Nephron progenitor cell (in vitro differentiated cells): ENCODE data around the gene EEF2KMT.

ENCODE experiments used
- DNase-seq: peaks from one replicate; pipeline ENCODE4 v3.0.0; 2021
- H3K27ac Mint-ChIP-seq: 2 replicates; pipeline ENCODE4 v1.8.0; 2021; ENCODE audit warnings: mild to moderate bottlenecking, moderate library complexity, mixed read lengths
- H3K27me3 Mint-ChIP-seq: 2 replicates; pipeline ENCODE4 v1.8.0; 2021; ENCODE audit warnings: mild to moderate bottlenecking, low read depth, mixed read lengths; ENCODE audit not compliant: poor library complexity
- H3K36me3 Mint-ChIP-seq: 2 replicates; pipeline ENCODE4 v1.8.0; 2021; ENCODE audit warnings: low read depth, mixed read lengths
- H3K4me1 Mint-ChIP-seq: 2 replicates; pipeline ENCODE4 v1.8.0; 2021; ENCODE audit warnings: mixed read lengths
- H3K4me3 Mint-ChIP-seq: 2 replicates; pipeline ENCODE4 v1.8.0; 2021; ENCODE audit warnings: mild to moderate bottlenecking, moderate library complexity, mixed read lengths
- H3K9me3 Mint-ChIP-seq: 2 replicates; pipeline ENCODE4 v1.8.0; 2021; ENCODE audit warnings: mild to moderate bottlenecking, moderate library complexity, mixed read lengths
- CTCF ChIP-seq: fragments of 200-600 bp; sonication (generic); IDR thresholded peaks from 2 replicates; pipeline ENCODE4 v1.5.0; 2021; ENCODE audit warnings: antibody characterized with exemption

EEF2KMT gene

GRCh38 chr16:5065326-5065725, 32.3 kb downstream of the EEF2KMT start:
- no peak for TF ChIP-seq CTCF
- Mint-ChIP-seq H3K36me3 (no peaks in the 10 kb centered on the region), H3K4me3 (no peak overlapping the region), H3K27me3 (peaks cover 9% of the 10 kb centered on the region), H3K9me3 (no peaks in the 10 kb centered on the region), H3K27ac (no peak overlapping the region), H3K4me1 (peaks cover 26% of the 10 kb centered on the region)
- DNase-seq = no peak

DNA sequence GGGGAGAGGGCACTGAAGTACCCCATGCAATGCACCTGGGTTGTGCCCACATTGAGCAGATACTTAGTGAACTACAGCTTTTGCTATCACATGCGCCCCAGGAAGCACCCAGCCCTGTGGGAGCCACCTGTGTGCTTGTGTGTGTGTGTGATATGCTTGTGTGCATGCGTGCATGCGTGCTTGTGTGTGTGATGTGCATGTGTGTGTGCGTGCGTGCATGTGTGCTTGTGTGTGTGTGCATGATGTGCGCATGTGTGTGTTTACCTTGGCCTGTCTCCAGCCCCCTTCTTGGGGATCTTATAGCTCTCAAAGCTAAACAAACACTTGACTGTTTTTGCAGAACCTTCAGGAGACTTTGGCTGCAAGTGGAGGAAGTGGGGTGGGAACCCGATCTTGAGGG, 32.7 kb downstream of the EEF2KMT start:
- Mint-ChIP-seq H3K4me1 (peaks cover 28% of the 10 kb centered on the region), H3K9me3 (no peaks in the 10 kb centered on the region), H3K27me3 (peaks cover 9% of the 10 kb centered on the region), H3K36me3 (no peaks in the 10 kb centered on the region), H3K4me3 (no peak overlapping the region), H3K27ac (no peak overlapping the region)
- DNase-seq = no peak
- TF ChIP-seq CTCF = no peak

- peaks cover 9% of the 10 kb centered on the region for H3K27me3 Mint-ChIP-seq
- H3K4me3 Mint-ChIP-seq = no peak overlapping the region
- H3K9me3 Mint-ChIP-seq = no peaks in the 10 kb centered on the region
- no peak for TF ChIP-seq CTCF
- H3K27ac Mint-ChIP-seq = no peak overlapping the region
- DNase-seq = no peak
- peaks cover 32% of the 10 kb centered on the region for H3K4me1 Mint-ChIP-seq
- no peaks in the 10 kb centered on the region for H3K36me3 Mint-ChIP-seq
Observed at GRCh38 chr16:5062790-5063765, 34.5 kb downstream of the EEF2KMT start.

- TF ChIP-seq CTCF = no peak
- H3K27me3 Mint-ChIP-seq = peaks cover 6% of the 10 kb centered on the region
- no peak overlapping the region for H3K4me3 Mint-ChIP-seq
- no peaks in the 10 kb centered on the region for H3K9me3 Mint-ChIP-seq
- peaks cover 32% of the 10 kb centered on the region for H3K4me1 Mint-ChIP-seq
- no peaks in the 10 kb centered on the region for H3K36me3 Mint-ChIP-seq
- DNase-seq = no peak
- no peak overlapping the region for H3K27ac Mint-ChIP-seq
Observed at GRCh38 chr16:5062051-5062450, 35.5 kb downstream of the EEF2KMT start.

DNA sequence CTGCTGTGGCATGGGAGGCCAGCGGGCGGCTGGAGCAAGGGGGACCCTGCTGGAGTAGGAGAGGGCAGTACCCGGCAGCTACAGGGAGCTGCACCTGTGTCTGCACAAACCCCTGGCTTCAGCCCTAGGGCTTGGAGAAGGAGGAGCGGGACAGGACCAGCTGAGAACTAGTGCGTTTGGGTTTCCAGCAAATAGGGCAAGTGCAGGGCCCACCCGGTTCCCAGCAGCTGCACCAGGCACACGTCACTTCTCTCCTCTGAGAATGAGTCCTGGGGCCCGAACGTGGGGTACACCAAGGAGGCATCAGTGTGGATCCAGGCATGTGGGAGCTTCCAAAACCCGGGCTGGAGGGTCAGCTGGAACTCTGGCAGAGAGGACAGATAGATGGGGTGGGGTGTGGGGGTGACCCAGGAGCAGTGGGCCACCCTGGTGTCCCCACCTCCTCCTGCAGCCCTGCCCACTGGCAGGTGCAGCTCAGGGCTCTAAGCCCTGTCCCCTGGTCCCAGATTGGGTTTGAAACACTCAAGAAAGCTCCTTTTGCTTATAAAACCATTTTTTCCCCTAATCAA, 37.4 kb downstream of the EEF2KMT start:
- DNase-seq = no peak
- H3K4me3 Mint-ChIP-seq = no peak overlapping the region
- no peaks in the 10 kb centered on the region for H3K36me3 Mint-ChIP-seq
- H3K9me3 Mint-ChIP-seq = no peaks in the 10 kb centered on the region
- TF ChIP-seq CTCF = no peak
- peaks cover 3% of the 10 kb centered on the region for H3K27me3 Mint-ChIP-seq
- H3K4me1 Mint-ChIP-seq = peaks cover 27% of the 10 kb centered on the region
- no peak overlapping the region for H3K27ac Mint-ChIP-seq
